ENCODE measurements around the gene PARP1.

DNA sequence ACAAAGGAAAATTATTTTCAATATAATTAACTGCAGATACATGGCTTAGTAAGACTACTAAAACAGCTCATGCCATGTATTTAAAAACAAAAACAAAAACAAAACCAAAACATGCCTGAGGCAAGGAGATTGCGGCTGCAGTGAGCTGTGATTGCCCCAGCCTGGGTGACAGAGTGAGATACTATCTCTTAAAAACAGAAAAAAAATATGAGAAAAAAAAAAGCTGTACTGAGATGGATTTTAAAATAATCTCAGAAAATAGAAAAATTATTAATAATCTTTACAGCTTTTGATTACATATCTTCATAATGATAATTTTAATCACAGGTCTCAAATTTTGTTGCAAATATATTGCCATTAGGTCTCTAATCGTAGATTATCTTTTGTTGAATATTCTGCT lies 74.9 kb downstream of the PARP1 start:
- TF ChIP-seq, protein P1, sequence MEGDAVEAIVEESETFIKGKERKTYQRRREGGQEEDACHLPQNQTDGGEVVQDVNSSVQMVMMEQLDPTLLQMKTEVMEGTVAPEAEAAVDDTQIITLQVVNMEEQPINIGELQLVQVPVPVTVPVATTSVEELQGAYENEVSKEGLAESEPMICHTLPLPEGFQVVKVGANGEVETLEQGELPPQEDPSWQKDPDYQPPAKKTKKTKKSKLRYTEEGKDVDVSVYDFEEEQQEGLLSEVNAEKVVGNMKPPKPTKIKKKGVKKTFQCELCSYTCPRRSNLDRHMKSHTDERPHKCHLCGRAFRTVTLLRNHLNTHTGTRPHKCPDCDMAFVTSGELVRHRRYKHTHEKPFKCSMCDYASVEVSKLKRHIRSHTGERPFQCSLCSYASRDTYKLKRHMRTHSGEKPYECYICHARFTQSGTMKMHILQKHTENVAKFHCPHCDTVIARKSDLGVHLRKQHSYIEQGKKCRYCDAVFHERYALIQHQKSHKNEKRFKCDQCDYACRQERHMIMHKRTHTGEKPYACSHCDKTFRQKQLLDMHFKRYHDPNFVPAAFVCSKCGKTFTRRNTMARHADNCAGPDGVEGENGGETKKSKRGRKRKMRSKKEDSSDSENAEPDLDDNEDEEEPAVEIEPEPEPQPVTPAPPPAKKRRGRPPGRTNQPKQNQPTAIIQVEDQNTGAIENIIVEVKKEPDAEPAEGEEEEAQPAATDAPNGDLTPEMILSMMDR (conservative IDR thresholded peaks at IDR 0.05), result no peak
- no peak for TF ChIP-seq EZH2 (IDR thresholded peaks at IDR 0.05; ENCODE audit: low read depth)

All from PC-9 (cell line).